Karpas-422 (cell line): ENCODE results near the gene TMEM121B. TPM values are rescaled to one million over a fixed set of nuclear protein-coding genes. Genes with fewer than 3 reads are reported as not detected.

ENCODE experiments used
- DNase-seq: peaks from one replicate; pipeline ENCODE4 v3.0.0-alpha.2; 2015
- H2AFZ ChIP-seq: fragments of 200-600 bp; sonication (generic); 2 replicates; pipeline ENCODE4 v1.6.1; 2014; ENCODE audit warnings: antibody characterized with exemption, low read length, mixed read lengths
- H3K27ac ChIP-seq: fragments of 200-600 bp; sonication (generic); 2 replicates; pipeline ENCODE4 v1.5.1; 2014; ENCODE audit warnings: mild to moderate bottlenecking, low read length, moderate library complexity
- H3K27me3 ChIP-seq: fragments of 200-600 bp; sonication (generic); 2 replicates; pipeline ENCODE4 v1.6.1; 2014; ENCODE audit warnings: low read length, mixed read lengths
- H3K36me3 ChIP-seq: fragments of 200-600 bp; sonication (generic); 2 replicates; pipeline ENCODE4 v1.6.1; 2014; ENCODE audit warnings: low read length, mixed read lengths; ENCODE audit not compliant: insufficient read depth
- H3K4me1 ChIP-seq: fragments of 200-600 bp; sonication (generic); 2 replicates; pipeline ENCODE4 v1.6.1; 2014; ENCODE audit warnings: mild to moderate bottlenecking, low read length, mixed read lengths
- H3K4me2 ChIP-seq: fragments of 200-600 bp; sonication (generic); 2 replicates; pipeline ENCODE4 v1.6.1; 2014; ENCODE audit warnings: low read length, low read depth, mild to moderate bottlenecking; ENCODE audit not compliant: poor library complexity, severe bottlenecking
- H3K4me3 ChIP-seq: fragments of 200-600 bp; sonication (generic); 2 replicates; pipeline ENCODE4 v1.5.1; 2014; ENCODE audit warnings: mild to moderate bottlenecking, antibody characterized with exemption, low read length, mixed read lengths
- H3K79me2 ChIP-seq: fragments of 200-600 bp; sonication (generic); 2 replicates; pipeline ENCODE4 v1.6.1; 2014; ENCODE audit warnings: mild to moderate bottlenecking, low read length, mixed read lengths
- H3K9ac ChIP-seq: fragments of 200-600 bp; sonication (generic); 2 replicates; pipeline ENCODE4 v1.6.0; 2014; ENCODE audit warnings: low read length
- H3K9me2 ChIP-seq: fragments of 200-600 bp; sonication (generic), shearing (Covaris generic); replicated peaks from 2 replicates; pipeline ENCODE4 v1.6.0; 2014; ENCODE audit warnings: mild to moderate bottlenecking, low read length, moderate library complexity; ENCODE audit not compliant: insufficient read depth
- H3K9me3 ChIP-seq: fragments of 300-700, 200-600 bp; sonication (generic); 2 replicates; pipeline ENCODE4 v1.6.1; 2014; ENCODE audit warnings: low read length, mixed read lengths
- H4K20me1 ChIP-seq: fragments of 200-600 bp; sonication (generic); 2 replicates; pipeline ENCODE4 v1.6.1; 2014; ENCODE audit warnings: mild to moderate bottlenecking, antibody characterized with exemption, low read length, low read depth; ENCODE audit not compliant: insufficient read depth
- total RNA-seq: library from RNA; depleted of rRNA; stranded (reverse); fragments of >200 nt; shearing (Covaris generic); gene quantifications from 2 replicates; pipeline ENCODE4 v1.2.3, GENCODE V29; 2014; ENCODE audit warnings: low replicate concordance

TMEM121B gene
- total RNA-seq, 1 experiment from 2014 or later = 0.04 TPM

DNA sequence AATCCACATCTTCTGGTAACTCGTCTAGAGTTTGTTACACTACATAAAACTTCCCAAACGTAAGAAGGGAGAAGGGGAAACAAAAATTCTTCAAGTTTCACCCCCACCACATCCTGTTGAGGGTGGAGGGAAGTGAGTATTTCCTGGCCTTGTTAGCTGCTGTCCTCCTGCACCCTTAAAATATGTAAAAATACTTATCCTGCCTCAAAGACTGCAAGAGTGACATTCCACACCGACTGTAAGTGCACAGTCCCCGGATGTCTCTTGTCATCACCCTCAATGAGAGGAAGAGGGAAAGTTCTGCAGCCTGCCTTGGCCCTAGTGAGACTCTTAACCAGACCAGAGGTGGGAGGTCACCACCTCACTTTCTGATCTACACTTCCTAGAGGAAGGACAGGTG lies 3.3 kb downstream of the TMEM121B start:
- H2AFZ ChIP-seq = no peak overlapping the region
- H3K36me3 ChIP-seq = no peaks in the 10 kb centered on the region
- H3K4me1 ChIP-seq = no peaks in the 10 kb centered on the region
- H3K9ac ChIP-seq = no peak overlapping the region
- H3K79me2 ChIP-seq = no peaks in the 10 kb centered on the region
- no peaks in the 10 kb centered on the region for H3K27me3 ChIP-seq
- DNase-seq = no peak
- no peaks in the 10 kb centered on the region for H3K9me3 ChIP-seq
- no peak overlapping the region for H3K4me3 ChIP-seq
- H3K9me2 ChIP-seq = no peaks in the 10 kb centered on the region
- H3K27ac ChIP-seq = no peak overlapping the region
- peaks cover 4% of the 10 kb centered on the region; the same call in 1 of the 2 replicates for H4K20me1 ChIP-seq
- no peak overlapping the region for H3K4me2 ChIP-seq

DNA sequence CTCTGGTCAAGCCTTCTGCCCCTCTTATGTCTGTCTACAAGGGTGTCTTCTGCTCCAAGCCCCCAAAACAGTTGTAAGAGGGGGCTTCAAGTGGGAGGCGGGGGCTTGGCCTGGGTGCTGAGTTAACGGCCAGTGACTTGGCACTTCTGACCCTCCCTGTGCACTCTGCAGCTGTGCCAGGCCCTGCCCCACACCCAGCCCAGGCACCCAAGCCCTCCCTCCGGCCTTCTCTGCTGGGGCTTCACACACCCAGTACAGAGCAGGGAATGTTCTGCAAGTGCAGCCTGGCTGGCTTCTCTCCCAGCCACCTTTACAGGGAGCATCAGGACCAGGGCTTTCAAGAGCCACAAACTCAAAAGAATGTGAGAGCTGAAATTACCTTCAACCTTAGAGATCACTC lies 3.8 kb downstream of the TMEM121B start:
- Histone ChIP-seq H3K4me2 (no peak overlapping the region), H3K9me2 (no peaks in the 10 kb centered on the region), H3K79me2 (no peaks in the 10 kb centered on the region), H3K9me3 (no peaks in the 10 kb centered on the region), H3K4me3 (no peak overlapping the region), H3K9ac (no peak overlapping the region), H4K20me1 (peaks cover 4% of the 10 kb centered on the region; the same call in 1 of the 2 replicates), H3K4me1 (no peaks in the 10 kb centered on the region), H3K27me3 (no peaks in the 10 kb centered on the region), H3K27ac (no peak overlapping the region), H3K36me3 (no peaks in the 10 kb centered on the region), H2AFZ (no peak overlapping the region)
- DNase-seq = no peak

GRCh38 chr22:17116572-17117330 lies 4.4 kb downstream of the TMEM121B start:
- no peaks in the 10 kb centered on the region for H3K9me3 ChIP-seq
- H3K4me2 ChIP-seq = no peak overlapping the region
- no peaks in the 10 kb centered on the region for H3K27me3 ChIP-seq
- no peak overlapping the region for H2AFZ ChIP-seq
- H3K9me2 ChIP-seq = no peaks in the 10 kb centered on the region
- DNase-seq = no peak
- H3K27ac ChIP-seq = no peak overlapping the region
- H3K36me3 ChIP-seq = no peaks in the 10 kb centered on the region
- no peak overlapping the region for H3K9ac ChIP-seq
- no peaks in the 10 kb centered on the region for H3K79me2 ChIP-seq
- no peak overlapping the region for H3K4me3 ChIP-seq
- H3K4me1 ChIP-seq = no peaks in the 10 kb centered on the region
- H4K20me1 ChIP-seq = peaks cover 3% of the 10 kb centered on the region; the same call in 1 of the 2 replicates

DNA sequence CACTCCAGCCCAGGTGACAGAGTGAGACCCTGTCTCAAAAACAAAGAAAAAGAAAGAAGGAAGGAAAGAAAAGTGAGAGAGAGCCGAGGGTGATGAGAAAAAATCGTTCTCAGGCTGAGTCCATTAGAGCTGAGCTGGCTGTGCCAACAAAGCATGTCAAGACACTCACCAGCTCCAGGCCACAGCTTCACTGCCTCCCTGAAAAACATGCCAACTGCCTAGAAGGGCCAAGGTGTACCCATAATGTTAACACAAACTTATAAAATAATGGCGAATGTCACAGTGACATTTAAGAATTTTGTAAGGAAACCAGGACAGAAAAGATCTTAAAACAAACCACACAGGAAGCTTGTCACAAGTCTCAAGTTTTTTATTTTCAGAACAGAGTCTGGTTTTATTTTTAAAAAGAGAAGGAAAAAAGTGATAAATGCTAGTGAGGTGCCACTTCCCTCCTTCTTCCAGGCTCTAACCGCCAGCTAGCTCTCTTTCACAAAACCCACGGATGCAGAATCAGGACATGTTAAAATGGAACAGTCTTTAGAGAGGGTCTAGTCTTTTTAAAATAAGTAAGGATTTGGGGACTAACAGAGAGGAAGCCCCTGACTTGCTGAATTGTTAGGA lies 5.1 kb downstream of the TMEM121B start:
- Histone ChIP-seq H3K4me1 (no peaks in the 10 kb centered on the region), H3K36me3 (no peaks in the 10 kb centered on the region), H3K4me3 (no peak overlapping the region), H4K20me1 (peaks cover 4% of the 10 kb centered on the region; the same call in 1 of the 2 replicates), H2AFZ (no peak overlapping the region), H3K27me3 (no peaks in the 10 kb centered on the region), H3K9ac (no peak overlapping the region), H3K27ac (no peak overlapping the region), H3K4me2 (no peak overlapping the region), H3K79me2 (no peaks in the 10 kb centered on the region), H3K9me3 (no peaks in the 10 kb centered on the region), H3K9me2 (no peaks in the 10 kb centered on the region)
- no peak for DNase-seq

DNA sequence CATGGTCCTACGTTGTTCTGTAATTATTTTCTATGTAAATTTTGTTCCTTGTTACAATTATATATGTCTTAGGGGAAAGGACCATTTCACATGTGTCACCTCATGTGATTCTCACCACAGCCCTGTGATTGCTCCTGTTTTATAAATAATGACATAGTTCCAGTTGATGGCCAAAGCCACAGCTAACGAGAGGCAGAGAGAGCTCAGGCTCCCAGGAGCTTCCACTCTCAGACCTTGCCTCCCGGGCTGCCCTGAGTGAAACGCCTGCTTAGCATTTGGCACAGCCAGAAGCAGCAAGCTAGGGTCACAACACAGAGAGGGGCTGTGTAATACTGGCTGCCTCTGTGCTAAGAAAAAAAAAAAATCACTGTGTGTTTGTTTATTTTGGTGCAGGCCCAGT lies 5.9 kb downstream of the TMEM121B start:
- Histone ChIP-seq H3K4me1 (no peaks in the 10 kb centered on the region), H3K9me2 (no peaks in the 10 kb centered on the region), H3K4me3 (no peak overlapping the region), H3K9me3 (no peaks in the 10 kb centered on the region), H3K27ac (no peak overlapping the region), H3K36me3 (no peaks in the 10 kb centered on the region), H3K9ac (no peak overlapping the region), H2AFZ (no peak overlapping the region), H3K27me3 (no peaks in the 10 kb centered on the region), H3K4me2 (no peak overlapping the region), H3K79me2 (no peaks in the 10 kb centered on the region), H4K20me1 (peaks cover 4% of the 10 kb centered on the region; the same call in 1 of the 2 replicates)
- no peak for DNase-seq

DNA sequence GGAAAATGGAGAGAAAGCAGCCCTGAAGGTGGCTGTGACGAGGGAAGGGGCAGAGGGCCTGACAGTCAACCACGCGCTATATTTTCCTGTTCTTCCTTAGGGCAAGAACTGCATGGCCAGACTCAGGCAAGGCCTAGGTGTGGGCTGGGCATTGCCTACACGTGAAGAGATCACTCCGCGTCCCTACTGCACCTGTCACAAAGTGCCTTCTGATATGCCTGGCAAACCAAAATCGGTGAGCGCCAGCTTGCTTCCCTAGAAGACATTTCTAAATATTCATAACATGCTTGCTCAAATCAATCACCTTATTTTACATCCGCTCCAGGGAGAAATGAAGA lies 6.3 kb downstream of the TMEM121B start:
- no peak for DNase-seq
- Histone ChIP-seq H4K20me1 (peaks cover 4% of the 10 kb centered on the region; the same call in 1 of the 2 replicates), H3K4me2 (no peak overlapping the region), H3K4me3 (no peak overlapping the region), H3K9me2 (no peaks in the 10 kb centered on the region), H3K27me3 (no peaks in the 10 kb centered on the region), H3K27ac (no peak overlapping the region), H3K79me2 (no peaks in the 10 kb centered on the region), H3K9ac (no peak overlapping the region), H3K36me3 (no peaks in the 10 kb centered on the region), H3K4me1 (no peaks in the 10 kb centered on the region), H2AFZ (no peak overlapping the region), H3K9me3 (no peaks in the 10 kb centered on the region)

DNA sequence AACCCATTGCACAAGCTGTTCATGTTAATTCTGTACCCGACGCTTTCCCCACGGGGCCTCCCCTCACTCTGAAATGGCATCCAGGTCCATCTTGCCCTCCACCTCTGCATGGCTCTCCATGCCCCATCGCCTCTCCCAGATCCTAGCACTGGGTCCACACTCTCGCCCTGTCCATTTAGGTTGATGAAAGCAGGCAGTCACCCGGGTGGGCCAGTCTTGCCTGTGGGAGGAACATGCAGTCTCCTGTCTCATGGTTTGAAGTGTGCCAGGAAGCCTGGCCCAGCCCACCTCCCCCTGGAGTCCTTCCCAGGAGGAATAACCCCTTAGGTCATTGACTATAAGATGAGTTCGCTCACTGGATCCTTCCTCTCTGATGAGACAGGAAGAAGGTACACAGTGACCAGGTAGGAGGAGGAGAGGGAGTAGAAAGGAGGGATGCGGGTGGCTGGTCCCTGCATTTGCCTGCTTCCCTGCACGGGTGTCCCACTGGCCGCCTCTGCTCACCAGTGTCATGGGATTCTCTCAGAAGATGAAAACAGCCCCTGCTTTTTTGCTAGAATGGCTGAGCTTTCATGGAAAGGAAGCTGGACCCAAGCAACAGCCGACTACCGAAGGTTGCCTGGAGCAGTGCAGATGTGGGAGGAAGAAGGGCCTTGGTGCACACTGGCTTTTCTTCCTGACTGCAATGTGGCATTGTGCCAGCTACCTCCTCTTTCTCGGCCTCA lies 6.8 kb downstream of the TMEM121B start:
- H2AFZ ChIP-seq = no peak overlapping the region
- H3K36me3 ChIP-seq = no peaks in the 10 kb centered on the region
- DNase-seq = no peak
- H3K4me3 ChIP-seq = no peak overlapping the region
- H3K9me3 ChIP-seq = no peaks in the 10 kb centered on the region
- H4K20me1 ChIP-seq = peaks cover 4% of the 10 kb centered on the region; the same call in 1 of the 2 replicates
- H3K4me1 ChIP-seq = no peaks in the 10 kb centered on the region
- H3K9me2 ChIP-seq = no peaks in the 10 kb centered on the region
- no peaks in the 10 kb centered on the region for H3K79me2 ChIP-seq
- no peaks in the 10 kb centered on the region for H3K27me3 ChIP-seq
- no peak overlapping the region for H3K4me2 ChIP-seq
- H3K9ac ChIP-seq = no peak overlapping the region
- H3K27ac ChIP-seq = no peak overlapping the region

DNA sequence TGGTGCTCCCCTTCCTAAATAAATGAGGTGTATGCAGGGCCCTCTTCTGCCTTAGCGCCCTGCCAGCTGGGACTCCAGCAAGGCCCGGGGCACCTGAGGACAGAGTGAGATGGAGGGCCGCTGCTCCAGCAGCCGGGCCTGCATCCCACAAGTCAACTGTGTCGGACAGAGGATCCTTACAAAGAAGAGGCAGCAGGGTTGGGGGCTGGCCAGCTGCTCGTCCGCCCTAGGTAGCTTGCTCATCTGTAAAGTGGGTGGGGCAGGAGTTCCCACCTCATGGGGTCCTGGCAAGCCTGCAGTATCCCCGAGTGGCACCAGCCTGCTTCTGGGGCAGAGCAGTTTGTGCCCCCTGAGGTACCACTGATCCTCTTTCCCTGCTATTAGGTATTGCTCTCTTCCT lies 7.6 kb downstream of the TMEM121B start:
- DNase-seq = no peak
- H3K4me2 ChIP-seq = no peak overlapping the region
- peaks cover 4% of the 10 kb centered on the region; the same call in 1 of the 2 replicates for H4K20me1 ChIP-seq
- H3K4me3 ChIP-seq = no peak overlapping the region
- no peak overlapping the region for H3K27ac ChIP-seq
- H3K9me2 ChIP-seq = no peaks in the 10 kb centered on the region
- H2AFZ ChIP-seq = no peak overlapping the region
- no peaks in the 10 kb centered on the region for H3K4me1 ChIP-seq
- H3K36me3 ChIP-seq = no peaks in the 10 kb centered on the region
- no peaks in the 10 kb centered on the region for H3K27me3 ChIP-seq
- H3K79me2 ChIP-seq = no peaks in the 10 kb centered on the region
- H3K9me3 ChIP-seq = no peaks in the 10 kb centered on the region
- H3K9ac ChIP-seq = no peak overlapping the region
